ENCODE data around the gene YIPF3.

- no peak for TF ChIP-seq ZNF121 (CRISPR knock-in tag; IDR thresholded peaks at IDR 0.05)
- no peak for TF ChIP-seq KAT7 (CRISPR knock-in tag; IDR thresholded peaks at IDR 0.05; ENCODE audit: borderline replicate concordance)
- TF ChIP-seq, protein P1, sequence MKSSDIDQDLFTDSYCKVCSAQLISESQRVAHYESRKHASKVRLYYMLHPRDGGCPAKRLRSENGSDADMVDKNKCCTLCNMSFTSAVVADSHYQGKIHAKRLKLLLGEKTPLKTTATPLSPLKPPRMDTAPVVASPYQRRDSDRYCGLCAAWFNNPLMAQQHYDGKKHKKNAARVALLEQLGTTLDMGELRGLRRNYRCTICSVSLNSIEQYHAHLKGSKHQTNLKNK (CRISPR knock-in tag; IDR thresholded peaks at IDR 0.05) = no peak
- TF ChIP-seq CTCF (IDR thresholded peaks at IDR 0.05) = no peak
- no peak for TF ChIP-seq RORB (CRISPR knock-in tag; IDR thresholded peaks at IDR 0.05)
- no peak for TF ChIP-seq MAX (CRISPR knock-in tag; IDR thresholded peaks at IDR 0.05)
These were observed 23.5 kb downstream of the YIPF3 start for GRCh38 chr6:43493230-43493629.

Measured in WTC11 (cell line).